ENCODE results near the gene CDK19.

DNA sequence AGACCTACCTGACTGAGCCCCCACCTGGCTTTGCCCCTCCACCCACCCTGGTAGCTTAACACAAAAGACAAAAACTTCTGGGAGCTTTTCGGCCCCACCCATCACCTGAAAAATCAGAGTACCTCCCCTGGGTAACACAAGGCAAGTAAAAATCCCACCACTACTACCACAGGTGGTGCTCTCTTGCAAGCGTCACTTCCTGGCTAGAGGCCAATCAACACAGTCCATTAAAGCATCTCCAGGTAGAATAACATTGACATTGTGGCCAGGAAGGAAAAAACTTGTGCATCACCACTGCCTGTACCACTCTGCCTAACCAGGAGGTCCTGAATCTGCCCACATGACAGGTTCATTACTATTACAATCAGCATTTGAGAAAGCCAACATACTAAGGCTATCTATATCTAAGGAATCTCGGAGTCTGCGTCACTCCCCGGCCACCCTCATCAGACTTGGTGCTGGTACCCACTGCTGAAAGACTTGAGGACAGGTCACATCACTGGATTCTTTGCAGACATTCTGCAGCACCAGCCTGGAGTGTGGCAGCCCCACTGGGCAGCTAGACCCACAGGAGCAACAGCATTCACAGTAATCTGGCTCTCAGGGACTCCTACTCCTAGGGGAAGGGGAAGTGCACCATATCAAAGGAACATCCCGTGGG lies 125.9 kb downstream of the CDK19 start:
- TF ChIP-seq, protein P1, sequence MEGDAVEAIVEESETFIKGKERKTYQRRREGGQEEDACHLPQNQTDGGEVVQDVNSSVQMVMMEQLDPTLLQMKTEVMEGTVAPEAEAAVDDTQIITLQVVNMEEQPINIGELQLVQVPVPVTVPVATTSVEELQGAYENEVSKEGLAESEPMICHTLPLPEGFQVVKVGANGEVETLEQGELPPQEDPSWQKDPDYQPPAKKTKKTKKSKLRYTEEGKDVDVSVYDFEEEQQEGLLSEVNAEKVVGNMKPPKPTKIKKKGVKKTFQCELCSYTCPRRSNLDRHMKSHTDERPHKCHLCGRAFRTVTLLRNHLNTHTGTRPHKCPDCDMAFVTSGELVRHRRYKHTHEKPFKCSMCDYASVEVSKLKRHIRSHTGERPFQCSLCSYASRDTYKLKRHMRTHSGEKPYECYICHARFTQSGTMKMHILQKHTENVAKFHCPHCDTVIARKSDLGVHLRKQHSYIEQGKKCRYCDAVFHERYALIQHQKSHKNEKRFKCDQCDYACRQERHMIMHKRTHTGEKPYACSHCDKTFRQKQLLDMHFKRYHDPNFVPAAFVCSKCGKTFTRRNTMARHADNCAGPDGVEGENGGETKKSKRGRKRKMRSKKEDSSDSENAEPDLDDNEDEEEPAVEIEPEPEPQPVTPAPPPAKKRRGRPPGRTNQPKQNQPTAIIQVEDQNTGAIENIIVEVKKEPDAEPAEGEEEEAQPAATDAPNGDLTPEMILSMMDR (conservative IDR thresholded peaks at IDR 0.05): no peak; the same call in 1 of the 2 replicates
- TF ChIP-seq EZH2 (IDR thresholded peaks at IDR 0.05; ENCODE audit: low read depth): no peak

Data from PC-9 (cell line).